Memory B cell (primary cell): ENCODE measurements around the gene MX2.

Experiments
- ATAC-seq: fragments of 150-1000 bp; cut with Tn5 transposase; 2 replicates; pipeline ENCODE4 v1.10.0; 2021; ENCODE audit warnings: low read depth, mild to moderate bottlenecking, moderate library complexity
- DNase-seq, 2 donors: peaks; one replicate each; pipeline ENCODE4 v3.0.0; 2022; ENCODE audit warnings: low spot score in 2 of 2
- H3K27ac Mint-ChIP-seq: one replicate; pipeline ENCODE4 v1.8.0; 2022; ENCODE audit warnings: mild to moderate bottlenecking, moderate library complexity, mixed read lengths
- H3K27me3 Mint-ChIP-seq: one replicate; pipeline ENCODE4 v1.8.0; 2022; ENCODE audit warnings: mixed read lengths
- H3K36me3 Mint-ChIP-seq: one replicate; pipeline ENCODE4 v1.8.0; 2022; ENCODE audit warnings: mild to moderate bottlenecking, mixed read lengths
- H3K4me1 Mint-ChIP-seq: one replicate; pipeline ENCODE4 v1.8.0; 2022; ENCODE audit warnings: mixed read lengths
- H3K4me3 Mint-ChIP-seq: one replicate; pipeline ENCODE4 v1.8.0; 2022; ENCODE audit warnings: mild to moderate bottlenecking, moderate library complexity, mixed read lengths
- H3K9me3 Mint-ChIP-seq: one replicate; pipeline ENCODE4 v1.8.0; 2022; ENCODE audit warnings: mixed read lengths

MX2 gene

GRCh38 chr21:41374867-41375533, 13.2 kb downstream of the MX2 start:
- ATAC-seq (no peak), DNase-seq (no peak)
- H3K4me3 Mint-ChIP-seq = no peak overlapping the region
- peaks cover 16% of the 10 kb centered on the region for H3K36me3 Mint-ChIP-seq
- peak overlapping the region; percentile 21 for H3K27ac Mint-ChIP-seq
- peaks cover 20% of the 10 kb centered on the region for H3K4me1 Mint-ChIP-seq
- H3K9me3 Mint-ChIP-seq = no peaks in the 10 kb centered on the region
- H3K27me3 Mint-ChIP-seq = no peaks in the 10 kb centered on the region

- no peak for ATAC-seq
- Mint-ChIP-seq H3K36me3 (peaks cover 22% of the 10 kb centered on the region), H3K9me3 (no peaks in the 10 kb centered on the region), H3K4me3 (no peak overlapping the region), H3K4me1 (peaks cover 12% of the 10 kb centered on the region), H3K27me3 (no peaks in the 10 kb centered on the region), H3K27ac (no peak overlapping the region)
- DNase-seq = no peak
Observed at GRCh38 chr21:41375875-41376274, 14.0 kb downstream of the MX2 start.

GRCh38 chr21:41377715-41378114, 15.9 kb downstream of the MX2 start:
- H3K9me3 Mint-ChIP-seq = no peaks in the 10 kb centered on the region

GRCh38 chr21:41378849-41379248, 17.0 kb downstream of the MX2 start:
- ATAC-seq (no peak), DNase-seq (no peak)
- H3K27me3 Mint-ChIP-seq = no peaks in the 10 kb centered on the region
- no peaks in the 10 kb centered on the region for H3K9me3 Mint-ChIP-seq
- H3K4me3 Mint-ChIP-seq = no peak overlapping the region
- H3K27ac Mint-ChIP-seq = no peak overlapping the region
- peaks cover 35% of the 10 kb centered on the region for H3K36me3 Mint-ChIP-seq
- H3K4me1 Mint-ChIP-seq = peaks cover 5% of the 10 kb centered on the region

More at GRCh38 chr21:41377715-41378114, 15.9 kb downstream of the MX2 start:
- ATAC-seq = no peak
- Mint-ChIP-seq H3K27me3 (no peaks in the 10 kb centered on the region), H3K27ac (peak overlapping the region; percentile 54), H3K36me3 (peaks cover 35% of the 10 kb centered on the region), H3K4me1 (peaks cover 5% of the 10 kb centered on the region), H3K4me3 (no peak overlapping the region)
- no peak for DNase-seq

GRCh38 chr21:41379901-41380300, 18.1 kb downstream of the MX2 start:
- Mint-ChIP-seq H3K4me3 (no peak overlapping the region), H3K27me3 (no peaks in the 10 kb centered on the region), H3K27ac (no peak overlapping the region), H3K4me1 (peaks cover 2% of the 10 kb centered on the region), H3K9me3 (no peaks in the 10 kb centered on the region), H3K36me3 (peaks cover 37% of the 10 kb centered on the region)
- ATAC-seq (no peak), DNase-seq (no peak)

GRCh38 chr21:41381731-41382130, 19.9 kb downstream of the MX2 start:
- Mint-ChIP-seq H3K27me3 (no peaks in the 10 kb centered on the region), H3K4me1 (no peaks in the 10 kb centered on the region), H3K27ac (no peak overlapping the region), H3K36me3 (peaks cover 42% of the 10 kb centered on the region), H3K9me3 (no peaks in the 10 kb centered on the region), H3K4me3 (no peak overlapping the region)
- DNase-seq = no peak
- no peak for ATAC-seq

GRCh38 chr21:41387042-41387819, 25.4 kb downstream of the MX2 start:
- no peak for DNase-seq
- Mint-ChIP-seq H3K36me3 (peaks cover 48% of the 10 kb centered on the region), H3K27ac (no peak overlapping the region)

GRCh38 chr21:41387824-41388223, 26.0 kb downstream of the MX2 start:
- Mint-ChIP-seq H3K4me1 (peaks cover 3% of the 10 kb centered on the region), H3K4me3 (no peak overlapping the region), H3K27me3 (no peaks in the 10 kb centered on the region), H3K9me3 (no peaks in the 10 kb centered on the region), H3K27ac (no peak overlapping the region), H3K36me3 (peaks cover 47% of the 10 kb centered on the region)
- ATAC-seq (no peak), DNase-seq (no peak)

More at GRCh38 chr21:41387042-41387819, 25.4 kb downstream of the MX2 start:
- H3K4me3 Mint-ChIP-seq = no peak overlapping the region
- ATAC-seq = no peak
- no peaks in the 10 kb centered on the region for H3K9me3 Mint-ChIP-seq
- H3K27me3 Mint-ChIP-seq = no peaks in the 10 kb centered on the region
- H3K4me1 Mint-ChIP-seq = peaks cover 3% of the 10 kb centered on the region

GRCh38 chr21:41388259-41388658, 26.4 kb downstream of the MX2 start:
- Mint-ChIP-seq H3K27me3 (no peaks in the 10 kb centered on the region), H3K4me1 (peaks cover 3% of the 10 kb centered on the region), H3K36me3 (peaks cover 49% of the 10 kb centered on the region), H3K4me3 (no peak overlapping the region), H3K9me3 (no peaks in the 10 kb centered on the region), H3K27ac (no peak overlapping the region)
- ATAC-seq (no peak), DNase-seq (no peak)

GRCh38 chr21:41390043-41390639, 28.3 kb downstream of the MX2 start:
- Mint-ChIP-seq H3K4me3 (no peak overlapping the region), H3K4me1 (peaks cover 9% of the 10 kb centered on the region), H3K36me3 (peaks cover 59% of the 10 kb centered on the region), H3K9me3 (no peaks in the 10 kb centered on the region), H3K27ac (no peak overlapping the region), H3K27me3 (no peaks in the 10 kb centered on the region)
- DNase-seq (no peak), ATAC-seq (no peak)

GRCh38 chr21:41393876-41394465, 32.1 kb downstream of the MX2 start:
- H3K4me1 Mint-ChIP-seq = peaks cover 21% of the 10 kb centered on the region
- no peak overlapping the region for H3K4me3 Mint-ChIP-seq
- no peaks in the 10 kb centered on the region for H3K9me3 Mint-ChIP-seq
- ATAC-seq = no peak
- DNase-seq = no peak
- no peak overlapping the region for H3K27ac Mint-ChIP-seq
- peaks cover 54% of the 10 kb centered on the region for H3K36me3 Mint-ChIP-seq
- H3K27me3 Mint-ChIP-seq = no peaks in the 10 kb centered on the region

- no peaks in the 10 kb centered on the region for H3K27me3 Mint-ChIP-seq
- H3K9me3 Mint-ChIP-seq = no peaks in the 10 kb centered on the region
- no peak for DNase-seq
- H3K36me3 Mint-ChIP-seq = peaks cover 68% of the 10 kb centered on the region
- H3K4me1 Mint-ChIP-seq = peaks cover 21% of the 10 kb centered on the region
- no peak overlapping the region for H3K4me3 Mint-ChIP-seq
- no peak for ATAC-seq
- peak overlapping the region; percentile 38 for H3K27ac Mint-ChIP-seq
Observed at GRCh38 chr21:41396558-41397075, 34.8 kb downstream of the MX2 start.

- Mint-ChIP-seq H3K27ac (peak overlapping the region; percentile 75), H3K36me3 (peaks cover 64% of the 10 kb centered on the region), H3K9me3 (no peaks in the 10 kb centered on the region), H3K4me3 (no peak overlapping the region), H3K4me1 (peaks cover 21% of the 10 kb centered on the region), H3K27me3 (no peaks in the 10 kb centered on the region)
- ATAC-seq (no peak), DNase-seq (no peak)
Observed at GRCh38 chr21:41397471-41397891, 35.7 kb downstream of the MX2 start.

GRCh38 chr21:41398251-41398650, 36.4 kb downstream of the MX2 start:
- H3K27ac Mint-ChIP-seq = no peak overlapping the region
- H3K4me1 Mint-ChIP-seq = peaks cover 21% of the 10 kb centered on the region
- no peaks in the 10 kb centered on the region for H3K27me3 Mint-ChIP-seq
- no peak for DNase-seq
- ATAC-seq = no peak
- H3K9me3 Mint-ChIP-seq = no peaks in the 10 kb centered on the region
- H3K36me3 Mint-ChIP-seq = peaks cover 67% of the 10 kb centered on the region
- no peak overlapping the region for H3K4me3 Mint-ChIP-seq
